HCT116 (cell line): Measurements from ENCODE around the gene POLR2C. TPM values are rescaled to one million over a fixed set of nuclear protein-coding genes. Genes with fewer than 3 reads are reported as not detected.

Experiments used
- ATAC-seq: fragments of 200-7000 bp; cut with Tn5 transposase; 2 replicates; pipeline ENCODE4 v1.9.1; 2020; ENCODE audit warnings: mild to moderate bottlenecking, moderate library complexity
- BruUV-seq: library from RNA; stranded (reverse); fragments of 400-500 nt; replicated peaks from 2 replicates; lab custom pipeline; 2021; lab: Mats Ljungman, UMichigan
- CTCF ChIA-PET: fragments of 300-600 bp; sonication (Branson Sonifier 250); formaldehyde crosslinking; loops from one replicate; lab custom pipeline; 2021; ENCODE audit warnings: antibody characterized with exemption; lab: Charles Lee
- POLR2A ChIA-PET: fragments of 300-600, 350-600 bp; sonication (Branson Sonifier 250); formaldehyde crosslinking; loops from one replicate; lab custom pipeline; 2021; ENCODE audit warnings: antibody characterized with exemption; lab: Charles Lee
- RAD21 ChIA-PET, 2 experiments: fragments of 300-600 bp; sonication (Branson Sonifier 250); formaldehyde crosslinking; loops; one replicate each; lab custom pipeline; 2023; ENCODE audit warnings: low total read pairs in 2 of 2; ENCODE audit not compliant: uncharacterized antibody in 2 of 2, unreplicated experiment in 2 of 2, low non-redundant PET in 1 of 2; lab: Charles Lee
- DNase-seq: peaks from one replicate; pipeline ENCODE4 v3.0.0-alpha.2; 2010; ENCODE audit warnings: low read depth, low spot score
- H2AFZ ChIP-seq: fragments of 200-600 bp; shearing (Covaris generic), sonication (generic); 2 replicates; pipeline ENCODE4 v1.6.1; 2017; ENCODE audit warnings: low read depth, mixed run types, mixed read lengths, antibody characterized with exemption, low read length; ENCODE audit not compliant: poor library complexity, severe bottlenecking
- H3K27ac ChIP-seq: 2 replicates; pipeline ENCODE4 v1.5.1; 2012; ENCODE audit warnings: low read depth, low read length
- H3K27me3 ChIP-seq: fragments of 200-600 bp; sonication (generic); 2 replicates; pipeline ENCODE4 v1.6.1; 2016; ENCODE audit warnings: mixed run types, low read length, mixed read lengths; ENCODE audit not compliant: insufficient read depth
- H3K36me3 ChIP-seq, 2 experiments: fragments of 200-500 bp in 1 of 2; fragments of 200-600 bp in 1 of 2; sonication (Bioruptor generic) in 1 of 2; sonication (generic) in 1 of 2; 2 replicates each; pipeline versions ENCODE4 v1.5.1 to v1.6.1; 2014 to 2016; ENCODE audit warnings: low read length in 2 of 2, inconsistent platforms in 1 of 2, mixed read lengths in 1 of 2, mixed run types in 1 of 2; ENCODE audit not compliant: insufficient read depth in 2 of 2, control insufficient read depth in 1 of 2
- H3K4me1 ChIP-seq, 2 experiments: fragments of 200-600 bp in 1 of 2; sonication (generic) in 1 of 2; 2 replicates each; pipeline versions ENCODE4 v1.5.1 to v1.6.1; 2012 to 2017; ENCODE audit warnings: low read length in 2 of 2, inconsistent platforms in 1 of 2, mild to moderate bottlenecking in 1 of 2, mixed read lengths in 1 of 2, mixed run types in 1 of 2, moderate library complexity in 1 of 2; ENCODE audit not compliant: insufficient read depth in 2 of 2, control insufficient read depth in 1 of 2
- H3K4me2 ChIP-seq: fragments of 200-600 bp; sonication (generic); 2 replicates; pipeline ENCODE4 v1.6.1; 2017; ENCODE audit warnings: mixed run types, low read length, mixed read lengths
- H3K4me3 ChIP-seq, 2 experiments: fragments of 200-600 bp in 1 of 2; sonication (generic) in 1 of 2; replicated peaks in 1 of 2; 2 replicates each; pipeline ENCODE4 v1.5.1; 2011 to 2016; ENCODE audit warnings: low read length in 2 of 2, control low read depth in 1 of 2, low read depth in 1 of 2, mild to moderate bottlenecking in 1 of 2, mixed read lengths in 1 of 2, mixed run types in 1 of 2
- H3K79me2 ChIP-seq: fragments of 200-600 bp; sonication (generic); 2 replicates; pipeline ENCODE4 v1.6.1; 2017; ENCODE audit warnings: mild to moderate bottlenecking, mixed run types, low read length, moderate library complexity, mixed read lengths; ENCODE audit not compliant: insufficient read depth
- H3K9ac ChIP-seq: fragments of 200-600 bp; sonication (generic); 2 replicates; pipeline ENCODE4 v1.6.1; 2016; ENCODE audit warnings: low read length, mixed read lengths
- H3K9me2 ChIP-seq: fragments of 200-600 bp; sonication (generic), shearing (Covaris generic); 2 replicates; pipeline ENCODE4 v1.6.1; 2017; ENCODE audit warnings: mixed run types, mild to moderate bottlenecking, moderate library complexity; ENCODE audit not compliant: insufficient read depth
- H3K9me3 ChIP-seq, 2 experiments: fragments of 200-500 bp in 1 of 2; fragments of 200-600 bp in 1 of 2; sonication (Bioruptor generic) in 1 of 2; sonication (generic) in 1 of 2; 2 replicates each; pipeline ENCODE4 v1.6.1; 2014 to 2017; ENCODE audit warnings: low read length in 2 of 2, mixed read lengths in 2 of 2, inconsistent platforms in 1 of 2, low read depth in 1 of 2, mild to moderate bottlenecking in 1 of 2, mixed run types in 1 of 2, moderate library complexity in 1 of 2; ENCODE audit not compliant: control insufficient read depth in 1 of 2, insufficient read depth in 1 of 2
- H4K20me1 ChIP-seq: fragments of 200-600 bp; sonication (generic), shearing (Covaris generic); 2 replicates; pipeline ENCODE4 v1.6.1; 2017; ENCODE audit warnings: mixed run types, mild to moderate bottlenecking, moderate library complexity; ENCODE audit not compliant: insufficient read depth
- CBX3 ChIP-seq: IDR thresholded peaks from 2 replicates; pipeline ENCODE4 v1.6.1; 2012; ENCODE audit warnings: low read depth
- EGR1 ChIP-seq: IDR thresholded peaks from 2 replicates; pipeline ENCODE4 v1.6.1; 2012; ENCODE audit warnings: low read depth
- EZH2 ChIP-seq: fragments of 200-600 bp; sonication (generic); IDR thresholded peaks from 2 replicates; pipeline ENCODE4 v1.6.1; 2017; ENCODE audit warnings: antibody characterized with exemption, mixed run types
- FOSL1 ChIP-seq: IDR thresholded peaks from 2 replicates; pipeline ENCODE4 v1.6.1; 2012; ENCODE audit warnings: low read depth
- POLR2A ChIP-seq: IDR thresholded peaks from 2 replicates; pipeline ENCODE4 v1.7.0; 2011; ENCODE audit warnings: borderline replicate concordance; ENCODE audit not compliant: insufficient read depth, insufficient read length; ENCODE audit errors: extremely low read depth
- SIN3A ChIP-seq: IDR thresholded peaks from 2 replicates; pipeline ENCODE4 v1.6.1; 2012; ENCODE audit warnings: low read depth
- SRF ChIP-seq: IDR thresholded peaks from 2 replicates; pipeline ENCODE4 v1.6.1; 2012; ENCODE audit warnings: low read depth
- YY1 ChIP-seq: IDR thresholded peaks from 2 replicates; pipeline ENCODE4 v1.6.1; 2011; ENCODE audit warnings: low read length, low read depth, moderate library complexity, mild to moderate bottlenecking; ENCODE audit not compliant: insufficient replicate concordance; ENCODE audit errors: extremely low read depth
- ZBTB33 ChIP-seq: IDR thresholded peaks from 2 replicates; pipeline ENCODE4 v1.6.1; 2011; ENCODE audit warnings: mild to moderate bottlenecking, low read length, moderate library complexity; ENCODE audit not compliant: insufficient replicate concordance; ENCODE audit errors: extremely low read depth
- ZFX ChIP-seq: fragments of 450-650 bp; IDR thresholded peaks from 2 replicates; pipeline ENCODE4 v1.6.1; 2017
- ZNF274 ChIP-seq: fragments of 200-500 bp; sonication (Bioruptor generic); IDR thresholded peaks from 2 replicates; pipeline ENCODE4 v1.6.1; 2014; ENCODE audit warnings: mild to moderate bottlenecking, low read depth, low read length, inconsistent platforms
- intact Hi-C: fragments of 100-400 bp; cut with micrococcal nuclease; formaldehyde crosslinking; loops from 2 replicates; pipeline ENCODE4 v1.10.0; 2022
- total RNA-seq: library from RNA; stranded (reverse); gene quantifications from one replicate; pipeline ENCODE4 v1.2.1, GENCODE V29; 2021; ENCODE audit not compliant: unreplicated experiment
- TF ChIP-seq, protein P1 (sequence below): IDR thresholded peaks from 2 replicates; pipeline ENCODE4 v1.6.1; 2012
- TF ChIP-seq, protein P2 (sequence below): IDR thresholded peaks from 2 replicates; pipeline ENCODE4 v1.6.1; 2012
- TF ChIP-seq, protein P3 (sequence below): IDR thresholded peaks from 2 replicates; pipeline ENCODE4 v1.6.1; 2012; ENCODE audit warnings: low read depth

POLR2C gene
- total RNA-seq, 1 experiment from 2014 or later: 74.4 TPM

DNA sequence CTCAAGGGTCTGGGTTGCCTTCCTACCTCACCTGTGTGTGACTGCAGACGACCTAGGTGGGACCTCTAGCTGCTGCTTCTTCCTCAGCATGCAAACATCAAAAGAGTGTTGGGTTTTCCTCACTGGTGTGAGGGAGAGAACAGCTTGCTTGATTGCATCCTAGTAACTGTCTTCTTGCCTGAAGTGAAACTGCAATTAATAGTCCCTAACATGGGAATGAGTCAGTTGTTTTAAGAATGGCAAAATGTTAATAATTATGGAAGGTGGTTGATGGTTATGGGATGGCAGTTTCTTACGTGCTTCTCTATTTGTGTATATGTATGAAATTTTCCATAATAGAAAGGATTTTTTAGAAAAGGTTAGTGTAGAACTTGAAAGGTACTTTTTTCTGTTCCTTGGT is 5.9 kb downstream of the POLR2C start:
- POLR2A ChIA-PET: no interaction called here
- H4K20me1 ChIP-seq: no peaks in the 10 kb centered on the region
- RAD21 ChIA-PET: no interaction called here
- peaks cover 61 to 71% of the 10 kb centered on the region in 2 experiments; a peak in 3 of 4 replicates for H3K36me3 ChIP-seq
- no peak overlapping the region for H2AFZ ChIP-seq
- no peaks in the 10 kb centered on the region for H3K9me3 ChIP-seq
- no peak overlapping the region for H3K4me2 ChIP-seq
- H3K27me3 ChIP-seq: no peaks in the 10 kb centered on the region
- no peaks in the 10 kb centered on the region for H3K9me2 ChIP-seq
- peaks cover 30% of the 10 kb centered on the region for H3K79me2 ChIP-seq
- no peak overlapping the region for H3K9ac ChIP-seq
- ATAC-seq: no peak
- intact Hi-C loops: no loop called here
- BruUV-seq: no TSS peak
- TF ChIP-seq ZBTB33 (no peak), ZFX (no peak), ZNF274 (no peak), EGR1 (no peak), SIN3A (no peak), CBX3 (no peak)
- no peak overlapping the region for H3K27ac ChIP-seq
- no peak overlapping the region for H3K4me3 ChIP-seq
- CTCF ChIA-PET: no interaction called here
- DNase-seq: no peak
- peaks cover 7% of the 10 kb centered on the region in 2 experiments; a peak in 3 of 4 replicates for H3K4me1 ChIP-seq

- Histone ChIP-seq H3K27me3 (no peaks in the 10 kb centered on the region), H3K9me2 (no peaks in the 10 kb centered on the region), H3K4me2 (no peak overlapping the region), H3K79me2 (peaks cover 23% of the 10 kb centered on the region), H3K9ac (no peak overlapping the region), H3K4me1 (peaks cover under 1% of the 10 kb centered on the region in 2 experiments; a peak in 1 of 4 replicates), H3K36me3 (peaks cover 58 to 74% of the 10 kb centered on the region in 2 experiments; a peak in 3 of 4 replicates), H4K20me1 (no peaks in the 10 kb centered on the region), H2AFZ (no peak overlapping the region), H3K27ac (no peak overlapping the region), H3K9me3 (no peaks in the 10 kb centered on the region), H3K4me3 (no peak overlapping the region)
- ATAC-seq (no peak), DNase-seq (no peak)
- ChIA-PET RAD21 (no interaction called here), CTCF (no interaction called here), POLR2A (no interaction called here)
- no peak for TF ChIP-seq FOSL1
- TF ChIP-seq, protein P1, sequence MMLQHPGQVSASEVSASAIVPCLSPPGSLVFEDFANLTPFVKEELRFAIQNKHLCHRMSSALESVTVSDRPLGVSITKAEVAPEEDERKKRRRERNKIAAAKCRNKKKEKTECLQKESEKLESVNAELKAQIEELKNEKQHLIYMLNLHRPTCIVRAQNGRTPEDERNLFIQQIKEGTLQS: no peak
- TF ChIP-seq, protein P2, sequence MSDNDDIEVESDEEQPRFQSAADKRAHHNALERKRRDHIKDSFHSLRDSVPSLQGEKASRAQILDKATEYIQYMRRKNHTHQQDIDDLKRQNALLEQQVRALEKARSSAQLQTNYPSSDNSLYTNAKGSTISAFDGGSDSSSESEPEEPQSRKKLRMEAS: no peak
- TF ChIP-seq POLR2A: no peak
- TF ChIP-seq EZH2: no peak
- TF ChIP-seq, protein P3, sequence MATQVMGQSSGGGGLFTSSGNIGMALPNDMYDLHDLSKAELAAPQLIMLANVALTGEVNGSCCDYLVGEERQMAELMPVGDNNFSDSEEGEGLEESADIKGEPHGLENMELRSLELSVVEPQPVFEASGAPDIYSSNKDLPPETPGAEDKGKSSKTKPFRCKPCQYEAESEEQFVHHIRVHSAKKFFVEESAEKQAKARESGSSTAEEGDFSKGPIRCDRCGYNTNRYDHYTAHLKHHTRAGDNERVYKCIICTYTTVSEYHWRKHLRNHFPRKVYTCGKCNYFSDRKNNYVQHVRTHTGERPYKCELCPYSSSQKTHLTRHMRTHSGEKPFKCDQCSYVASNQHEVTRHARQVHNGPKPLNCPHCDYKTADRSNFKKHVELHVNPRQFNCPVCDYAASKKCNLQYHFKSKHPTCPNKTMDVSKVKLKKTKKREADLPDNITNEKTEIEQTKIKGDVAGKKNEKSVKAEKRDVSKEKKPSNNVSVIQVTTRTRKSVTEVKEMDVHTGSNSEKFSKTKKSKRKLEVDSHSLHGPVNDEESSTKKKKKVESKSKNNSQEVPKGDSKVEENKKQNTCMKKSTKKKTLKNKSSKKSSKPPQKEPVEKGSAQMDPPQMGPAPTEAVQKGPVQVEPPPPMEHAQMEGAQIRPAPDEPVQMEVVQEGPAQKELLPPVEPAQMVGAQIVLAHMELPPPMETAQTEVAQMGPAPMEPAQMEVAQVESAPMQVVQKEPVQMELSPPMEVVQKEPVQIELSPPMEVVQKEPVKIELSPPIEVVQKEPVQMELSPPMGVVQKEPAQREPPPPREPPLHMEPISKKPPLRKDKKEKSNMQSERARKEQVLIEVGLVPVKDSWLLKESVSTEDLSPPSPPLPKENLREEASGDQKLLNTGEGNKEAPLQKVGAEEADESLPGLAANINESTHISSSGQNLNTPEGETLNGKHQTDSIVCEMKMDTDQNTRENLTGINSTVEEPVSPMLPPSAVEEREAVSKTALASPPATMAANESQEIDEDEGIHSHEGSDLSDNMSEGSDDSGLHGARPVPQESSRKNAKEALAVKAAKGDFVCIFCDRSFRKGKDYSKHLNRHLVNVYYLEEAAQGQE: no peak
- no peak for TF ChIP-seq SRF
- TF ChIP-seq YY1: no peak
- no TSS peak for BruUV-seq
- intact Hi-C loops: no loop called here
These were observed 6.6 kb downstream of the POLR2C start for GRCh38 chr16:57469046-57469445.
